GM19324 (cell line): ENCODE measurements around the gene CCSER2.
A peak's percentile ranks its signal among the peaks of the same experiment; 100 is the strongest.
"Not testable (repeated sequence)": the region's sequence is repeated elsewhere in the genome, so short reads cannot be mapped to it uniquely, and the experiment has no call there.

Experiments
- ATAC-seq: cut with Tn5 transposase; IDR thresholded peaks from one replicate; pipeline ENCODE4 v1.9.1; 2021; ENCODE audit warnings: mild to moderate bottlenecking, moderate library complexity; ENCODE audit not compliant: unreplicated experiment, low FRiP score

CCSER2 gene

GRCh38 chr10:84511709-84512285, 183.4 kb downstream of the CCSER2 start:
- ATAC-seq = no peak

GRCh38 chr10:84517554-84517953, 189.2 kb downstream of the CCSER2 start:
- no peak for ATAC-seq

GRCh38 chr10:84519235-84519634, 190.8 kb downstream of the CCSER2 start:
- ATAC-seq = no peak

- ATAC-seq = no peak
Measured at GRCh38 chr10:84521013-84521412, 192.6 kb downstream of the CCSER2 start.

GRCh38 chr10:84521468-84521867, 193.1 kb downstream of the CCSER2 start:
- ATAC-seq = no peak

GRCh38 chr10:84522612-84523462, 194.4 kb downstream of the CCSER2 start:
- ATAC-seq = no peak

GRCh38 chr10:84523526-84523925, 195.1 kb downstream of the CCSER2 start:
- ATAC-seq = no peak

- ATAC-seq = no peak
Measured at GRCh38 chr10:84524435-84524834, 196.0 kb downstream of the CCSER2 start.

GRCh38 chr10:84525120-84525806, 196.9 kb downstream of the CCSER2 start:
- no peak for ATAC-seq

GRCh38 chr10:84525807-84526182, 197.4 kb downstream of the CCSER2 start:
- not testable (repeated sequence) for ATAC-seq

GRCh38 chr10:84527386-84527785, 199.0 kb downstream of the CCSER2 start:
- not testable (repeated sequence) for ATAC-seq

- not testable (repeated sequence) for ATAC-seq
Measured at GRCh38 chr10:84528526-84528925, 200.1 kb downstream of the CCSER2 start.

- ATAC-seq = no peak
Measured at GRCh38 chr10:84530724-84531325, 202.4 kb downstream of the CCSER2 start.

- no peak for ATAC-seq
Measured at GRCh38 chr10:84531396-84531795, 203.0 kb downstream of the CCSER2 start.

- no peak for ATAC-seq
Measured at GRCh38 chr10:84534168-84534567, 205.8 kb downstream of the CCSER2 start.

- peak; percentile 46 for ATAC-seq
Measured at GRCh38 chr10:84537447-84537931, 209.1 kb downstream of the CCSER2 start.

GRCh38 chr10:84538036-84538435, 209.6 kb downstream of the CCSER2 start:
- no peak for ATAC-seq

GRCh38 chr10:84539216-84539615, 210.8 kb downstream of the CCSER2 start:
- ATAC-seq = no peak

GRCh38 chr10:84540022-84540616, 211.7 kb downstream of the CCSER2 start:
- peak; percentile 16 for ATAC-seq

- peak; percentile 85 for ATAC-seq
Measured at GRCh38 chr10:84540617-84541288, 212.4 kb downstream of the CCSER2 start.
